Suppressor macrophage (primary cell): ENCODE results near the gene OSBPL10.

Source experiments
- DNase-seq, 4 experiments: peaks; one replicate each; pipeline ENCODE4 v3.0.0-alpha.2; 2020 to 2022

OSBPL10 gene

GRCh38 chr3:31841515-31841914 is 139.5 kb downstream of the OSBPL10 start:
- no peak for DNase-seq

- DNase-seq = no peak
These were observed 140.8 kb downstream of the OSBPL10 start for GRCh38 chr3:31840252-31840651.

GRCh38 chr3:31839144-31839917 is 141.7 kb downstream of the OSBPL10 start:
- no peak for DNase-seq

GRCh38 chr3:31836131-31837075 is 144.7 kb downstream of the OSBPL10 start:
- no peak for DNase-seq

GRCh38 chr3:31833391-31834190 is 147.5 kb downstream of the OSBPL10 start:
- DNase-seq = no peak

GRCh38 chr3:31832551-31832950 is 148.5 kb downstream of the OSBPL10 start:
- DNase-seq = no peak

- DNase-seq = no peak
These were observed 149.5 kb downstream of the OSBPL10 start for GRCh38 chr3:31831591-31831990.

GRCh38 chr3:31829826-31830426 is 151.1 kb downstream of the OSBPL10 start:
- no peak for DNase-seq

GRCh38 chr3:31829010-31829409 is 152.1 kb downstream of the OSBPL10 start:
- DNase-seq = no peak

GRCh38 chr3:31828007-31828406 is 153.1 kb downstream of the OSBPL10 start:
- no peak for DNase-seq

- DNase-seq = no peak
These were observed 157.9 kb downstream of the OSBPL10 start for GRCh38 chr3:31823184-31823583.

- DNase-seq = no peak
These were observed 159.9 kb downstream of the OSBPL10 start for GRCh38 chr3:31821118-31821517.

GRCh38 chr3:31819441-31819840 is 161.6 kb downstream of the OSBPL10 start:
- no peak for DNase-seq

GRCh38 chr3:31817411-31817966 is 163.6 kb downstream of the OSBPL10 start:
- DNase-seq = no peak

GRCh38 chr3:31815631-31816440 is 165.2 kb downstream of the OSBPL10 start:
- no peak for DNase-seq

- no peak for DNase-seq
These were observed 166.1 kb downstream of the OSBPL10 start for GRCh38 chr3:31815006-31815405.

GRCh38 chr3:31813686-31814085 is 167.4 kb downstream of the OSBPL10 start:
- no peak for DNase-seq

- no peak for DNase-seq
These were observed 167.9 kb downstream of the OSBPL10 start for GRCh38 chr3:31813197-31813596.

- no peak for DNase-seq
These were observed 170.1 kb downstream of the OSBPL10 start for GRCh38 chr3:31810991-31811433.

- DNase-seq = no peak
These were observed 172.8 kb downstream of the OSBPL10 start for GRCh38 chr3:31808143-31808720.
